Caki2 (cell line): ENCODE measurements around the gene OR11A1. TPM values are rescaled to one million over a fixed set of nuclear protein-coding genes. Genes with fewer than 3 reads are reported as not detected.

Source experiments
- DNase-seq: peaks from one replicate; pipeline ENCODE4 v3.0.0-alpha.2; 2015; ENCODE audit warnings: low read depth
- in situ Hi-C: cut with HindIII; loops from 2 replicates; pipeline ENCODE4 v1.10.0; 2016; ENCODE audit warnings: low sequenced_read_pairs, low pct_unique_long_range_greater_than_20kb, mixed read lengths
- total RNA-seq: library from RNA; depleted of rRNA; stranded (reverse); fragments of >200 nt; shearing (Covaris generic); gene quantifications from 2 replicates; pipeline ENCODE4 v1.2.3, GENCODE V29; 2014; ENCODE audit warnings: low replicate concordance; rRNA removed

The OR11A1 gene
- total RNA-seq: not detected in 2 replicates

DNA sequence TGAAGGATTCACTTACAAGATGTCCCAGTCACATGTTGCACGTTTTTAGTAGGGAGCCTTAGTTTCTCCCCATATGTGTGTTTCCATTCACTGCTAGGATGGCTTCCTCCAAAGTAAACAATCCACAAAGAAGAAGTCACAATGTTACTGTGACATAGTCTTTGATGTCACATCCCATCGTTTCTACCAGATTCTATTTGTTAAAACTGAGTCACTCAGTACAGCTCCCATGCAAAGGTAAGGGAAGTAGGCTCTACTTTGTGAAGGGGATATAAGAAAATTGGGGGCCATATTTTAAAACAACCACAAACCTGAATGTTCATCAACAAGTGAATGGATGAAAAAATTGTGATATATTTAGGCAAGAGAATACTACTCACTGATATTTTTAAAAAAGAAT lies at the start of gene OR11A1, which contains the start of gene OR2H1:
TSS of gene OR11A1 (minus strand) at position 101 of the 400 bp plus-strand sequence. CDS start 29,430 bp downstream, outside the sequence.
TSS of gene OR2H1 (plus strand) at position 185 of the 400 bp plus-strand sequence. CDS start 4,615 bp downstream, outside the sequence.
- in situ Hi-C loops: no loop called here

DNA sequence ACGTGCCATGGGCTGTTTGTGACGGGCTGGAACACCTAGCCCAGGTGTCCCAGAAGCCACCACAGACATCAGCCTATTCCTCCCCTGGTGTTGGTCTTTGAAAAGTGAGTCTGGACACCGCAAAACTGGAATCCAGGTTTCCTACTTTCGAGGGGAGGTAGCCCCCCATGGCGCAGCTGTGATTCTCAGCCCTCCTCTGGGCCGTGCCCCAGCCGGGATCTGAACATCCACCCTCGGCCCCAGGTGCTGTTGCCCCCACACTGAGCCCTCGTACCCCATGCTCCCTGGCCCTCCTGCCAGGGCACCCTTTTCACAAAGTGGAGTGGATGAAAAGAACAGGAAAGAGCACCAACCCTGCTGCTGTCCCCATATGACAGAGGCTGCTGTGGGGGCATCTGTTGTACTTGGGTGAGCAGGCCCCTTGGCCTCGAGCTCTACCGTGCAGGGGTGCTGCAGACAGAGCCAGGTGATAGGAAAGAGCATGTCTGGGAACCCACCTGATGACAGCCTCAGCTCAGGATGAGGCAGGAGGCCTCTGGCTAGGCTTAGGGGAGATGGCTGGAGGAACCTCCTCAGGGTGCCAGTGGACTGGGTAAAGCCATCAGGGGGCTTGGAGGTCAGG lies 49.7 kb upstream of the OR11A1 start:
- in situ Hi-C loops: no loop called here
- DNase-seq: no peak

More for the DNA sequence above, at the start of gene OR11A1, which contains the start of gene OR2H1:
- DNase-seq: no peak

DNA sequence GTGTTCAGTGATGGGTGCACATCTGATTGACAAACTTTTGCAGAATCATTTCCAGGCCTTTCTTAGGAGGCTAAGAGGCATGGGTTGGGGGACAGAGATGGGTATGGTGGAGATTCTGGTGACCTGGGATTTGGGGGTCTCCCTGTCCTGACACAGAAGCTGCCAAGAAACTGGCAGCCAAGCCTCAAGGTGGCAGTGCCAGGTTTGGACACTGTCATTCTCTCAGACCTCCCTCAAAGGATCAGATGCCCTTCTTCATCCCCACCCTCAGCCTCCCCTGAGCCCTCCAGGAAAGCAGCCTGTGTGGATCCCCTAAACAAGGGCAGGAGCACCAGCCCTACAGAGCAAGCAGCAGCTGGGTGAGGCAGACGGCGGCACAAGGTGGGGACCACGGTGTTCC lies 48.9 kb upstream of the OR11A1 start:
- no peak for DNase-seq
- in situ Hi-C loops: no loop called here

- in situ Hi-C loops: no loop called here
- no peak for DNase-seq
Observed at GRCh38 chr6:29504961-29505360, 48.1 kb upstream of the OR11A1 start.

GRCh38 chr6:29502597-29502996 lies 45.7 kb upstream of the OR11A1 start:
- no peak for DNase-seq

GRCh38 chr6:29502181-29502580 lies 45.3 kb upstream of the OR11A1 start:
- in situ Hi-C loops: no loop called here
- no peak for DNase-seq

More at GRCh38 chr6:29502597-29502996, 45.7 kb upstream of the OR11A1 start:
- in situ Hi-C loops: no loop called here

DNA sequence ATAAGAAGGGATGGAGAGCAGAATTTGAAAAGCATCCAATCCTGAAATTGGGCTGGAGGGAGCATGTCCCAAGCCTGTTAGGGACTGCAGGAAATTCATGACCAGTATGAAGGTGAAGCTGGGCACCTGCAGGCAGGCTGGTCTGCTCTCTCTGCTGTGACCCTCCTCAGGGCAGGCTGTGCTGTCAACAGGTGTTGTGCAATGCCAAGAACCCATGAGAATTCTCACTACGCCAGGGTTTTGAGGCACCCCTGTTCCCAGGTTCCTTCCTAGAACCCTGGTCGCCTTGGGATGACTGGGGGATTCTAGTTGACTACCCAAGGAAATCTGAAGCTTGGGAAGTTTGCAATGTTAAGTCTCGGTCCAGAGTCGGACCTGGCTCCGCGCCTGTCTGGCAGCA lies 44.2 kb upstream of the OR11A1 start:
- no peak for DNase-seq
- in situ Hi-C loops: no loop called here

DNA sequence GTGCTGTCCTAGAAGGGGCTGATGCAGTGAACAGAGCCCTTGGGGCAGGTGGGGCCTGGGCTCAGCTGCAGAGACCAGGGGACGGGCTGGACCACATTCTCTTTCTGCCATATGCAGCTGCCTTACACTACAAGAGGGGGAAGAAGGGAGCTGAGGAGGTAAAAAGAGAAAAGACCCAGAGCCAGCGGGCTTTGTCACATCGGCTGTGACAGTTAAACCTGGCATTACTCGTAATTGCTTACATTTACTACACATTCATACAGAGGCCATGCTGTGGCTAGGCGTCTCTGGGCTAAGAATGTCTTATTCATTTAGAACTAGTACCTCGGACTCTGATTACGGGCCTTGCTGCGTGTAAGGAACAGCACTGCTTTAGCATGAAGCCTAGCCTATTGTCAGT lies 43.7 kb upstream of the OR11A1 start:
- in situ Hi-C loops: no loop called here
- DNase-seq: no peak

- in situ Hi-C loops: no loop called here
- DNase-seq: no peak
Observed at GRCh38 chr6:29499704-29500103, 42.8 kb upstream of the OR11A1 start.

GRCh38 chr6:29496961-29497360 lies 40.1 kb upstream of the OR11A1 start:
- in situ Hi-C loops: no loop called here
- no peak for DNase-seq

DNA sequence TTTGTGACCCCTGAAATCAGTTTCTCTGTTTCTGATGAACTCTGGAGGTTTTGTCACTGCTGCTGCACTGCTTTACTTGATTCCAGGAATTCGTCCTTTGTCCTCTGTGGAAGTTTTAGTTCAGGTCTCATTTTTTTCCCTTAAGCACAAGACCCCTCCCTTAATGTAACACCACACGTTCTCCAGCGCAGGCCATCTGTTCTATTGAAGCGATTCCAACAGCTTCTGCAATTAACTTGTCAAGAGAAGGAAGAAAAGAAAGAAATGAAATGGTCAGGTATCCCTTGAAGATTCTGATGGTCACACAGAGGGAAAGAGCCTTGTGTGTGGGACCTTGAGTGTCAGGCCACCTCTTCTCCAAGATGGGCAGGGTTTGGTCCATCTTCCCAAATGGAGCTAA lies 38.7 kb upstream of the OR11A1 start:
- in situ Hi-C loops: no loop called here
- no peak for DNase-seq

DNA sequence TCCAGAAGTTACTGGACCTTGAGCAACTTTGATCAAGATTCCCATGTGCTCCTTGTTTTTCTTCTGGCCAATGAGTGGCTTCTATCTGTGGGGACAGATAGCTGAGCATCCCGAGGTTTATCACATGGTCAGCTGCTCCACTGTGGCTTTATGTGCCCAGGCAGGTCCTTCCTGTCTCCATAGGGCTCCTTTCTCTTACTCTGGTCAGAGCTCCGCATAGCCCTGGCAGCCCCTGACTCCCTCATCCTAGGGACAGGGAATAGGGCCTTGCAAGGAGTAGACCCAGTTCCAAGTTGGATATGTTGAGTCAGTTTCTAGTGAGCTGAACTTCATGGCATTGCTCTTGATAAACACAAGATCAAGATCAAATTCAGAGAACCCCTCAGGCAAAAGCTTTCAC lies 37.3 kb upstream of the OR11A1 start:
- in situ Hi-C loops: no loop called here
- DNase-seq: no peak

GRCh38 chr6:29493261-29493660 lies 36.4 kb upstream of the OR11A1 start:
- no peak for DNase-seq
- in situ Hi-C loops: no loop called here

DNA sequence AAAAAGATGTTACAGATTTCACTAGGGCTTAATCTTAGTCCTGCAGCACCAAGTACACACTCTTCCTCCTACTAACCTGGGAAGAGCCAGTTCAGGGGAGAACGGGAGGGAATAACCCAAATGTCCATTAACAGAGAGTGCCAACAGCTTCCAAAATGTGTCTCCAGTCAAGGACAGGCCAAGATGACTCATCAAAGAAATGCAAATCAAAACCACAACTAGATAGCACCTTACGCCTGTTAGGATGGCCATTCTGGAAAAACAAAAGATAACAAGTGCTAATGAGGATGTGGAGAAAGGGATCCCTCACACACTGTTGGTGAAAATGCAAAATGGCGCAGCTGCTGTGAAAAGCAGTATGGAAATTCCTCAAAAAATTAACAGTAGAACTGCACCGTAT lies 34.7 kb upstream of the OR11A1 start:
- in situ Hi-C loops: no loop called here
- DNase-seq: no peak

DNA sequence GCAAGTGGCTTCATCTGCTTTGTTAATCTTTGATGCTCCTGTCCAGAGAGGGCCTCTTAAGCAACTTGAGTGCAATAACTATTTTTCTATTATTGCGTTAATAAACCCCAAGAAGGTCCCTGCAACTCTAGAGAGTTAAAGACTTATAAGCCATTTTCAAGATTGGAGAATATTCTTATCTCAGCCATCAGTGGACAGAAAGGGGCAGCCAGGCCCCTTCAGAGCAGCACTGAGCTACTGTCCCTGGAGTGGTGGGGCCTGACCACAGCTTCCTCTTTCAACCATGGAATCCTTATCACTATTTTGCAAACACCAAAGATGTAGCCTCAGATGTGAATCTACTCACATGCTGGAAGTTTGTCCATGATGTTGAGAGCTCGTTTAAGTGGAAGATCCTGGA lies 33.7 kb upstream of the OR11A1 start:
- in situ Hi-C loops: no loop called here
- no peak for DNase-seq

- DNase-seq: no peak
- in situ Hi-C loops: no loop called here
Observed at GRCh38 chr6:29490055-29490454, 33.2 kb upstream of the OR11A1 start.

GRCh38 chr6:29489286-29489685 lies 32.4 kb upstream of the OR11A1 start:
- in situ Hi-C loops: no loop called here
- DNase-seq: no peak

GRCh38 chr6:29488874-29489273 lies 32.0 kb upstream of the OR11A1 start:
- DNase-seq: no peak
- in situ Hi-C loops: no loop called here

DNA sequence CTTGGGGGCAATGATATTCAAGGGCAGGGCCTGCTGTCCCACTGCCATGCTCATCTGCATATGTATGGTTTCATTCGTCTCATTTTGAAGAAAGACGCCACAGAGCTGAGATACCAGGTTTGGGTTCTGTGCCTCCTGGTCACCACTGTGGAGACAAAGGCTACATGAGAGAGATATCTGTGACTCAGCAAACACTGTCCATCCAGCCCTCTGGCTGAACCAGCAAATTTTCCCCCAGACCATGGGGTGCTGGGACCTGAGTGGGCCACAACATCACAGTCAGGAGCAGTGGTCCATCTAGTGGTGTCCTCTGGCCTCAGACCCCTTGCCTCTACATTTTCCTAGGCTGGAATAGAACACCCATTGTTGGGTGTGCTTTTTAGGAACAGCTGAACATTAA lies 30.8 kb upstream of the OR11A1 start, which contains the start of gene MAS1L:
TSS of gene MAS1L (minus strand) at position 297 of the 400 bp plus-strand sequence. CDS start at position 243, 54 bp downstream.
- in situ Hi-C loops: no loop called here
- no peak for DNase-seq

DNA sequence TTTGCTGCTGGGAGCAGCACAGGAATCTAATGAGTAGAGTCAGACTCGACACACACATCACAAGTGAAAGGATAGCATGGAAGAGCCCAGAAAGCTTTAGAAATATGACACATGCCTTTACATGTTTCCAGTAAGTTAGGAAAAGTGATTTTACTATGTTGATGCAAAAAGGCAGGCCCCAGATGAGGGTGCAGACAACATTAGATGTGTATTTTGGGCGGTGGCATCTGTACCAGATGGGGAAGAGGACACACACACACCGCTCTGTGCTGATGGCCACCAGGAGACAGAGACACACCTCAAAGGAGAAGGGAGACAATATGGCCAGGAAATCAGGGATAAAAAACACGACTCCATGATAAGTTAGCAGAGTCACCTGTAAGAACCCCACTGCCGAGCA lies 30.3 kb upstream of the OR11A1 start:
- in situ Hi-C loops: no loop called here
- no peak for DNase-seq
